Measurements from ENCODE around the gene CHD6. TPM values are rescaled to one million over a fixed set of nuclear protein-coding genes. Genes with fewer than 3 reads are reported as not detected.

Gene CHD6
- total RNA-seq, 1 donor from 2014 or later: 114 TPM

DNA sequence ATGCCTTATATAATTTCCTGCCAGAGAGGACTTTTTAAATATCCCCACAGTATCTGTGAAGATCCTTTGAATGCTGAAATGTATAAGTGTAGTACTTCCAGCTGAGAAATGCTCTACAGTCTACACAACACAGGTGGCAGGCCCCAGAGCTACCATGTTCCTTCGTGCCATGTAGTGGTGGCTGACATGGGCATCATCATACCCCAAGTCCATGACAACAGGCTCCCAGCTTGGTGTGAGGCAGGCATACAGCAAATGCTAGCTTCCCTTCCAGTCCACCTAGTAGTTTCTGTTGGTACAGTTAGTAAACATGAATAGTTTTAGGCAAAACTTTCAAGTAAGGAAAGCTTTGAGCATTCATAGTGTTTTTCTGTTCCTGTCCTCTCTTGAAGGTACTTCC, 190.3 kb downstream of the CHD6 start:
- H3K27me3 Mint-ChIP-seq: no peaks in the 10 kb centered on the region
- H3K36me3 Mint-ChIP-seq (ENCODE audit: insufficient read depth): peaks cover 20% of the 10 kb centered on the region
- peaks cover 4% of the 10 kb centered on the region for H3K4me1 Mint-ChIP-seq (ENCODE audit: low read depth)
- TF ChIP-seq, protein P1, sequence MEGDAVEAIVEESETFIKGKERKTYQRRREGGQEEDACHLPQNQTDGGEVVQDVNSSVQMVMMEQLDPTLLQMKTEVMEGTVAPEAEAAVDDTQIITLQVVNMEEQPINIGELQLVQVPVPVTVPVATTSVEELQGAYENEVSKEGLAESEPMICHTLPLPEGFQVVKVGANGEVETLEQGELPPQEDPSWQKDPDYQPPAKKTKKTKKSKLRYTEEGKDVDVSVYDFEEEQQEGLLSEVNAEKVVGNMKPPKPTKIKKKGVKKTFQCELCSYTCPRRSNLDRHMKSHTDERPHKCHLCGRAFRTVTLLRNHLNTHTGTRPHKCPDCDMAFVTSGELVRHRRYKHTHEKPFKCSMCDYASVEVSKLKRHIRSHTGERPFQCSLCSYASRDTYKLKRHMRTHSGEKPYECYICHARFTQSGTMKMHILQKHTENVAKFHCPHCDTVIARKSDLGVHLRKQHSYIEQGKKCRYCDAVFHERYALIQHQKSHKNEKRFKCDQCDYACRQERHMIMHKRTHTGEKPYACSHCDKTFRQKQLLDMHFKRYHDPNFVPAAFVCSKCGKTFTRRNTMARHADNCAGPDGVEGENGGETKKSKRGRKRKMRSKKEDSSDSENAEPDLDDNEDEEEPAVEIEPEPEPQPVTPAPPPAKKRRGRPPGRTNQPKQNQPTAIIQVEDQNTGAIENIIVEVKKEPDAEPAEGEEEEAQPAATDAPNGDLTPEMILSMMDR (IDR thresholded peaks at IDR 0.05; ENCODE audit: unreplicated experiment): no peak
- no peak overlapping the region for H3K27ac Mint-ChIP-seq
- H3K9me3 Mint-ChIP-seq (ENCODE audit: low read depth): no peaks in the 10 kb centered on the region
- no peak overlapping the region for H3K4me3 Mint-ChIP-seq (ENCODE audit: low read depth)
- DNase-seq (ENCODE audit: low spot score, unreplicated experiment): no peak

DNA sequence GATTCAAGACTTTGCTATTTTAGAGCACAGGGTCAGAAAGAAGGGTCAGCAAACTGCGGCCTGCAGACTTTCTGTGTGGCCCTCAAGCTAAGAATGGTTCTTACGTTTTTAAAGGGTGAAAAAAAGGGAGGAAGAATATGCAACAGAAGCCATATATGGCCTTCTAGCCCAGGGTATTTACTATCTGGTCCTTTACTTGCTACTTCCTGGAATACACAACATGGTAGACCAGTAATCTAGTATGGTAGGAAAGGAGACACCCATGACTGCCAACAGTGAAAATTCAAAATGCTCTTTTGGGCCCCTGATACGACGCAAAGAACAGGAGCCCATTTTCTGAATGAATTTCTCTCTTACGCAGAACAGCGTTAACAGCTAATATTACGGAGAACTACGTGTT, 191.2 kb downstream of the CHD6 start:
- Mint-ChIP-seq H3K27ac (peak overlapping the region; percentile 38), H3K9me3 (ENCODE audit: low read depth) (no peaks in the 10 kb centered on the region), H3K4me1 (ENCODE audit: low read depth) (peaks cover 4% of the 10 kb centered on the region), H3K27me3 (no peaks in the 10 kb centered on the region), H3K4me3 (ENCODE audit: low read depth) (no peak overlapping the region), H3K36me3 (ENCODE audit: insufficient read depth) (peaks cover 18% of the 10 kb centered on the region)
- TF ChIP-seq, protein P1 (IDR thresholded peaks at IDR 0.05; ENCODE audit: unreplicated experiment): no peak
- DNase-seq (ENCODE audit: low spot score, unreplicated experiment): no peak

DNA sequence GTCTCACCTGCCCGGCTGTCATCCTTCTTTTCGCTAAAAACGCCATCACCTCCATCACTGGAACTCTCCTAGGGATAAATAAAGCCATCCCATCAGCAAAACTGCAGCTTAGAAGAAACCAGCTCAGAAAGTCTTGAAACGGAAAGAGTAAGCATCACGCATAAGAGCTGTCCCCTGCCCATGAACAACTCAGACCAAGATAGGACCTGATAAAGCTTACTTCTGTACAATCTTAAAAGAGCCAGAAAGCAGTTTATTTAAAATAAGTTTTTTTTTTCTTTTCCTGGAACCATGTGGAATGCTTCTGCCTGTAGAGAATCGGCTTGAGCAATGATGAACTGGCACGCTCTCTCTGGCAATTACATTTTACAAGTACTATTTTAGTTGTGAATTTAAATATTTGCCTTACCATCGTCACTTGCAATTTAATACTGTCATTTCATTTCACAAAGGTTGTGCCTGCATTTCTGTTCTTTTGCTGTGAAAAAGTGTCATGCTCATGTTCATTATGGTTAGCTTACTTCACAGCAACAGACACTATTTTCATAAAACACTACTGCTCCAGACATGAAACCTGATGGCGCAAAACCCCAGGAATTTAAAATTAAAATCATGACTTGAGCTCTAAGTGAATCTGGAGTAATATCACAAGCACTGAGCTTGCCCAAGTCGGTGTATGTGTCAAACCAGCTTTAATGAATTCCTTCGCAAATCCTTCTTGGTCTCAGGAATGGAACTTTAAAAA, 191.9 kb downstream of the CHD6 start:
- Mint-ChIP-seq H3K36me3 (ENCODE audit: insufficient read depth) (peaks cover 25% of the 10 kb centered on the region), H3K4me3 (ENCODE audit: low read depth) (no peak overlapping the region), H3K27ac (peak overlapping the region; percentile 38), H3K27me3 (no peaks in the 10 kb centered on the region), H3K9me3 (ENCODE audit: low read depth) (no peaks in the 10 kb centered on the region), H3K4me1 (ENCODE audit: low read depth) (peaks cover 4% of the 10 kb centered on the region)
- TF ChIP-seq, protein P1 (IDR thresholded peaks at IDR 0.05; ENCODE audit: unreplicated experiment): no peak
- no peak for DNase-seq (ENCODE audit: low spot score, unreplicated experiment)

DNA sequence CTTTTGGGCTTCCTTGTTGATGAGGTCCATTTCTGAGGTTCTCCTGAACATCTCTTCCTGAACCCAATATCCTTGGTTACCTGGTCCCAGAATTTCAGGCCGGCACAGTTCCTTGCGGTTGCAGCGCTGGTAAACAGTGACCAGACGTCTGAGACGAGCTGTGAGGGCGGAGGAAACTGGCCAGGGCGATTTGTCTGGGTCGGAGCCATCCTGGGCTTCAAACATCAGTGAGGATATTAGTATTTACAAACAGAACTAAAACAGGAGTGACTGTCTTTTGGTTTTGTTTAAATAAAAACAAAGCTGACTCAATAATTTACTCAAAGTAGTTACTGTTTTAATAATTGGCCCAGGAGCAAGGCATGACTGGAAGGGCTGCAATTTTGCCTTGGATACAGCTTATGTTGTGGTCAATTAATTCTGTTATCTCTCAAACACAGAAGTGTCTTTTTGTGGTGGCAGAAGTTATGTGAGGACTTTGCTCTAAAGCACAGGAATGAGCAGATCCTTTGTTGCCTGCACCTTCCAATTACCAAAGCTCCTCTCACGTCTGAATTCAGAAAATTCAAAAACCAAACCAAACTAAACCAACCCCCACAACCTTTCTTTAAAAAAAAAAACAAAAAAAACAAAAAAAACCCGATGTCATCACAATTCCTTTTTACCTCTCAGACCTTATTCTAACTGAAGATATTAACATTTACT, 192.8 kb downstream of the CHD6 start:
- H3K36me3 Mint-ChIP-seq (ENCODE audit: insufficient read depth): peaks cover 32% of the 10 kb centered on the region
- TF ChIP-seq, protein P1 (IDR thresholded peaks at IDR 0.05; ENCODE audit: unreplicated experiment): no peak

DNA sequence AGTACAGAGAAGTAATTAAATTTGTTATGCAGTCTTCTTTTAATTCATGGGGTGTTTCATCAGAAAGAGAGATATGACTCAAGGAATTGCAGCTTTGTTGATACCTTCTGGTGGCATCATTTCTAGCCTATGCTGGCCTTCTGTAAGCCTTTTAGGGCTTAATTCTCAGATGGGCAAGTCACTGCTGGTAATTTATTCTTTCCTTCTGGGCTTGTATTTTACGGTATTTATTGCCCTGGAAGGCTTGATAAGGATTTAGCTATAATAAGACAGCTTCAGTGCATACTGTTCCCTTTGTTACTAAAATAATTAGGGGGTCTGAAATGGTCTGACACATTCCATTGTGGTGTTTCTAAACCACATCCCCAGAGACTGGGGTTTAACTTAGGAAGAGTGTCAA, 193.6 kb downstream of the CHD6 start:
- peaks cover 32% of the 10 kb centered on the region for H3K36me3 Mint-ChIP-seq (ENCODE audit: insufficient read depth)

More for the DNA sequence above, 192.8 kb downstream of the CHD6 start:
- no peaks in the 10 kb centered on the region for H3K9me3 Mint-ChIP-seq (ENCODE audit: low read depth)
- H3K4me1 Mint-ChIP-seq (ENCODE audit: low read depth): peaks cover 4% of the 10 kb centered on the region
- no peaks in the 10 kb centered on the region for H3K27me3 Mint-ChIP-seq
- no peak overlapping the region for H3K4me3 Mint-ChIP-seq (ENCODE audit: low read depth)
- peak overlapping the region; percentile 6 for H3K27ac Mint-ChIP-seq
- no peak for DNase-seq (ENCODE audit: low spot score, unreplicated experiment)

More for the DNA sequence above, 193.6 kb downstream of the CHD6 start:
- Mint-ChIP-seq H3K4me3 (ENCODE audit: low read depth) (no peak overlapping the region), H3K9me3 (ENCODE audit: low read depth) (no peaks in the 10 kb centered on the region), H3K27me3 (no peaks in the 10 kb centered on the region), H3K4me1 (ENCODE audit: low read depth) (peaks cover 4% of the 10 kb centered on the region), H3K27ac (no peak overlapping the region)
- DNase-seq (ENCODE audit: low spot score, unreplicated experiment): no peak
- TF ChIP-seq, protein P1 (IDR thresholded peaks at IDR 0.05; ENCODE audit: unreplicated experiment): no peak
